ENCODE results near the gene NBPF1.
"Not testable (repeated sequence)": the region's sequence is repeated elsewhere in the genome, so short reads cannot be mapped to it uniquely, and the experiment has no call there.

Gene NBPF1

DNA sequence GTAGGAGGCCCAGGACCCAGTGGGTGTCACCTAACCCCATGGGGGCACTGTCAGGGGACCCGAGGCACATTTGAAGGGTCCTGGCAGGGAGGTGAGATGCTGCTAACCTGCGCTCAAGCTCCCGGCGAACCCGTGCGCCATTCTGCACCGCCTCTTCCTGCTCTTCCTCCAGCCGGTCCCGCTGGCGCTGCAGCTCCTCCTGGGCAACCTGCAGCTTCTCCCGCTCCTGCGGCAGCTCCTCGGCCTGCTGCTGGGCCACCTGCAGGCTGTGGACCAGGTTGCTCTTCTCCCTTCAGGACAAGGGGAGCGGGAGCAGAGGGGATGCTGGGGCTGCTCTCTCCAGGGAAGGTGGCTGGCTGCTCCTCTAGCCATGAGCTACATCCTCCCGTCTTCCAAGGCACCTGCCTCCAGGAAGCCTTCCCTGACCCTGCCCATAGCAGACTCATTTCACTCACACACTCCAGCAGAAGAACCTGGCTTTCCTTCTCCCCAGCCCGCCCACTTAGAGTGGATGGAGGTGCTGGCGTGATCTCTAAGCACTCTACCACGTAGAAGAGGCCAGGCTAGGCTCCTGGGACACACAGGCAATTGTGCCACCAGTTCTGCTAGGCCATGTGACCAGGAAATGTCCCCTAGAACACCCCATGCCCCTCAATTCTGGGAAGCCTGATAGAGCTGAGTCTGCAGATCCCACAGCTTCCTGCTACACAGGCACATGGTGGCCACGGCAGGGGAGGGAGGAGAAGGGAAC, 15.2 kb upstream of the NBPF1 start:
- DNase-seq, result peak in 18 of 42 donors; percentile 2 to 44 (median 17)
- intact Hi-C loops (cut with DNase I), result no loop called here

GRCh38 chr1:16626409-16626983, 13.1 kb upstream of the NBPF1 start:
- peak in 7 of 42 donors; percentile 2 to 23 (median 15) for DNase-seq
- intact Hi-C loops (cut with DNase I), result not testable (repeated sequence)

- peak in 14 of 42 donors; percentile 3 to 55 (median 18) for DNase-seq
- intact Hi-C loops (cut with DNase I), result no loop called here
These were observed 12.4 kb upstream of the NBPF1 start for GRCh38 chr1:16625497-16626408.

GRCh38 chr1:16623812-16624719, 10.7 kb upstream of the NBPF1 start:
- intact Hi-C loops (cut with DNase I), result not testable (repeated sequence)
- DNase-seq, result peak in 16 of 42 donors; percentile 4 to 54 (median 24)

GRCh38 chr1:16623337-16623736, 10.0 kb upstream of the NBPF1 start:
- DNase-seq, result peak in 15 of 42 donors; percentile 2 to 43 (median 17)
- intact Hi-C loops (cut with DNase I), result not testable (repeated sequence)

DNA sequence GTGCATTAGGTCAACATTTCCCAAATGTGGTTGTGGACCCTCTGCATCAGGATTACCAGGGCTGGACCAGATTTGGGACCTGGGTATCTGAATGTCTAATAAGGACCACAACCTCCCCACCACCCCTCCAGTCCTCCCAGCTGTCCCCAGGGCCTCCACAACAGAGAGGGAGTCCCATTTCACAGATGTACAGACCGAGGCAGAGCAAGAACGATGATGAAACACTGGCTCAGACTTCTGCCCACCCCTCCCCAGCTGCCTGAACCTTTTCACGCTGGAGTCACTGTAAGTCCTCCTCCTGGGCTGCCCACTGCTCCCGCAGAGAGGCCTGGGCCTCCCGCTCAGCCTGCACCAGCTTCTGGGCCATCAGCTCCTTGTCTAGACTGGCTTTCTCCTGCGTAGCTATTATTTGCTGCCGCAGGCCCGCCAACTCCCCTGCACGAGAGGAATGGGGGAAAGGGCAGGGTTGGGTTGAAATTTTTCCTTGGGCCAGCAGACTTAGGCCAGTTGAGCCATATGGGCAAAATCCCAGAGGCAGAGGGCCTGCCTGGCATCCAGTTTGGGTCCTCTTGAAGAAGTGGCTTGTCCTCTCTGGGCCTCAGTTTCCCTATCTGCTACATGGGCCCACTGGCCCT, 8.4 kb upstream of the NBPF1 start:
- DNase-seq, result peak in 24 of 42 donors; percentile 2 to 45 (median 16)
- intact Hi-C loops (cut with DNase I), result loop anchor here (1.0 kb wide), 1 partner anchor 327 kb away; no protein-coding TSS in a partner anchor

- intact Hi-C loops (cut with DNase I), result no loop called here
- peak in 2 of 42 donors; percentile 2 to 7 for DNase-seq
These were observed 7.9 kb upstream of the NBPF1 start for GRCh38 chr1:16621300-16621658.

GRCh38 chr1:16619803-16620501, 6.6 kb upstream of the NBPF1 start:
- intact Hi-C loops (cut with DNase I), result not testable (repeated sequence)
- peak in 27 of 42 donors; percentile 1 to 44 (median 13) for DNase-seq

GRCh38 chr1:16618719-16619118, 5.4 kb upstream of the NBPF1 start:
- peak in 27 of 42 donors; percentile 3 to 85 (median 54) for DNase-seq
- intact Hi-C loops (cut with DNase I), result no loop called here

- intact Hi-C loops (cut with DNase I), result no loop called here
- DNase-seq, result peak in 12 of 42 donors; percentile 1 to 43 (median 8)
These were observed 4.6 kb upstream of the NBPF1 start for GRCh38 chr1:16617778-16618580.

DNA sequence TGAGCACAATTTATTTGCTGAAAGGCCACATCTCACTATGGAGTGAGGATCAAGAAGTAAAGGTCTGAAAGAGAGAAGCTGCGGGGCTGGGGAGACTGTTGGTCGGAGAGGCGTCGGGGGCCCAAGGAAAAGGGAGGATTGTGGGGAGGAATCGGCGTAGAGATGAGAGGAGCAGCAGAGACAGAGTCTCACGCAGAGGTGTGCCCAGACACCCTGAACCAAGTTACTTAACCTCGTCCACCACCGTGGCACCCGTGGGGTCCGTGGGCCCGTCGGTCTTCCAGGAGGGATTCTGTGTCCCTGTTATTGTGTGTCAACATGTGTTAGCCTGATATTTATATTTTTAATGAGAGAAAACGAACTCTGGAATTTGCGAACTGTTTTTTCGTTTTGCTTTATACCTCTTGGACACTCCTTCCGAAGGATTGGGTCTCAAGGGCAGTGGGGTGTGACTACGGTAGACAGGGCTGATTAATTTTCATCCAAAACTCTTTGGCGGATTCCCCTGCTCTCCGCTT, 3.8 kb upstream of the NBPF1 start:
- intact Hi-C loops (cut with DNase I), result no loop called here
- peak in 28 of 42 donors; percentile 2 to 52 (median 18) for DNase-seq

DNA sequence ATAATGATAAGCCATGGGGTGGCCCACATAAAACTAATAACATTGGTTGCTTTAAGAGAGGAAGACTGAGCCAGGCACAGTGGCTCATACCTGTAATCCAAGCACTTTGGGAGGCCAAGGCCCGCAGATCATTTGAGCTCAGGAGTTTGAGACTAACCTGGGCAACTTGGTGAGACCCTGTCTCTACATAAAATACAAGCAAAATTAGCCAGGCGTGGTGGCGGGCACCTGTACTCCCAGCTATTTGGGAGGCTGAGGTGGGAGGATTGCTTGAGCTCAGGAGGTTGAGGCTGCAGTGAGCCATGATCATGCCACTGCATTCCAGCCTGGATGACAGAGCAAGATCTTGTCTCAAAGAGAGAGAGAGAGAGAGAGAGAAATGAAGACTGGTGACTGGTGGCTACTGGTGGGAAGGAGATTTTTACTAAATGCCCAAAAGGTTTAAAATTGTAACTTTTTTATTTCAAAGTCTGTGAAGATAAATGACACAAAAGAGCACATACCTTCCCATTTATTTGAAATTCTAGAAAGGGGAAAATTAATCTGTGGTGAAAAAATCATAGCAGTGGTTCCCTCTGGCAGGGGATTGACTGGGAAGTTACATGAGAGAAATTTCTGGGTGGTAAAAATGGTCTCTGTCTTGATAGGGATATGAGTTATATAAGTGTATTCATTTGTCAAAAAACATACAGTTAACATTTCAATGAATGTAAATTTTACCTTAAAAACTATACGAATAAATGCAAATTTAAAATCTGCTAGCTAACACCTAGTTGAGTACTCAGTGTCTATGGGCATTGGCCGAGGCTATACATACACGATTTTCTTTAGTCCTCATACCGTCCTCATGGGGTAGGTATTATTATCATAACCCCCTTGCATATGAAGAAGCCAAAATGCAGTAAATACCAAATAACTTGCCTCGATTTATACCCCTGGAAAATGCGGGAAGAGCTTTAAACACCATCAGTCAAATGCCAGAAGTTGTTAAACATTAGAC, 2.2 kb upstream of the NBPF1 start:
- DNase-seq, result peak in 25 of 42 donors; percentile 2 to 49 (median 16)
- intact Hi-C loops (cut with DNase I), result no loop called here

DNA sequence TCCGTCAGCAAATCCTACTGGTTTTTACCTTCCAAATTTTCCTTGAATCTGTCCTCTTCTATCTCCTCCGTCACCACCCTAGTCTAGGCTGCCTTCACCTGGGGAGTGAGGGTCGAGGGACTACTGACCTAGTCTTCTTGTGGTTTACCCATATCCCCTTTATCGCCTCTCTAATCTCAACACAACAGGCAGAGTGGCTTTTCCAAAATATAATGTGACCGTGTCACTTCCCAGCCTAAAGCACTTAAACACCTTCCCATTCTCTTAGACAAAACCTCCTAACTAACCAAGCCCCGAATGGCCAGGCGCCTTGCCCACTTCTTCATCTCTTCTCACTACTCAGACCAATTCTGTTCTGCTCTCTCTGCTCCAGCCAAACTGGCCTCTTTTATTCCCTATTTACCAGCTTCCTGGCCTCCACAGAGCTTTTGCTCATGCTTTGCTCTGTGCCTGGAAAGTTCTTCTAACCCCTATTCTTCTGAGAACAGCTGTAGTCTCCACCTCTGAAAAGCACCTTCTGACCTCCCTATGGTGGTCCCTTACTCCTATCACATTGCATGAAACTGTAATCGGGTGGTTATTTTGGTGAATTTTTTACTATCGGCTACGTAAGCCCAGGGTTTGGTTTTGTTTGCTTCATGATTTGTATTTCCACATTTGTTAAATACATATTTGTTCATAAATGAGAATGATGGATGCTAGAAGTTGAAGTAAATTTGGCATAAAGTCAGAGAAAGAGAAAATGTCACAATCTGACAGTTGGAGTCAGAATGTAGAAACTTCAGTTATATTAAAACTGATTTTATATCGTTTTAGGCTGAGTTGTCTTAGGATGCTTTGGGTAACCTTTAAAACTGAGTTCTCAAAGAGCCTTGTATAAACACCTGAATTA, 1.2 kb upstream of the NBPF1 start:
- intact Hi-C loops (cut with DNase I), result no loop called here
- peak in 26 of 42 donors; percentile 0 to 59 (median 20) for DNase-seq
